Measurements from ENCODE around the gene ATP9A.

ATP9A gene

GRCh38 chr20:51750770-51751388 lies 17.3 kb downstream of the ATP9A start:
- Histone ChIP-seq H3K36me3 (replicated peaks) (no peaks in the 10 kb centered on the region), H3K27ac (peak overlapping the region; percentile 70), H3K4me3 (ENCODE audit: low read depth, low read length) (no peak overlapping the region), H3K27me3 (replicated peaks) (no peaks in the 10 kb centered on the region)
- in situ Hi-C loops (cut with HindIII; ENCODE audit: low pct_ligation_motif_present, low sequenced_read_pairs): no loop called here
- no peak for DNase-seq
- TF ChIP-seq CTCF (IDR thresholded peaks at IDR 0.05; ENCODE audit: low read depth, low read length, missing control alignments): no peak

- in situ Hi-C loops (cut with HindIII; ENCODE audit: low pct_ligation_motif_present, low sequenced_read_pairs): no loop called here
- Histone ChIP-seq H3K27me3 (replicated peaks) (no peaks in the 10 kb centered on the region), H3K4me3 (ENCODE audit: low read depth, low read length) (no peak overlapping the region), H3K36me3 (replicated peaks) (no peaks in the 10 kb centered on the region), H3K27ac (peak overlapping the region; percentile 70)
- peak; percentile 68 for DNase-seq
- no peak for TF ChIP-seq CTCF (IDR thresholded peaks at IDR 0.05; ENCODE audit: low read depth, low read length, missing control alignments)
Measured at GRCh38 chr20:51750037-51750769, 18.0 kb downstream of the ATP9A start.

DNA sequence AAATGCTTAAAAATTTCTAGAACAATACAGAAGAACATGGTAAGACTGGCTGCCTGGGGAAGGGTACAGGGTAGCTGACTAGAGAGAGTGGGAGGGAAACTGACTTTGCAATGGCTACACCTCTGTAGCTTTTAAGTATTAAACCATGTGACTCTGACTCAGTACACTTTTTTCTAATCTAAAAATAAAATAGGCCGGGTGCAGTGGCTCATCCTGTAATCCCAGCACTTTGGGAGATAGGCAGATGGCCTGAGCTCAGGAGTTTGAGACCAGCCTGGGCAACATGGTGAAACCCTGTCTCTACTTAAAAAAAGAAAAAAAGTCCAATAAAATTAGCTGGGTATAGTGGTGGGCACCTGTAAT lies 18.5 kb downstream of the ATP9A start:
- peak overlapping the region; percentile 70 for H3K27ac ChIP-seq
- in situ Hi-C loops (cut with HindIII; ENCODE audit: low pct_ligation_motif_present, low sequenced_read_pairs): no loop called here
- no peaks in the 10 kb centered on the region for H3K27me3 ChIP-seq (replicated peaks)
- peak; percentile 42 for DNase-seq
- no peak overlapping the region for H3K4me3 ChIP-seq (ENCODE audit: low read depth, low read length)
- no peak for TF ChIP-seq CTCF (IDR thresholded peaks at IDR 0.05; ENCODE audit: low read depth, low read length, missing control alignments)
- no peaks in the 10 kb centered on the region for H3K36me3 ChIP-seq (replicated peaks)

- no peaks in the 10 kb centered on the region for H3K36me3 ChIP-seq (replicated peaks)
- in situ Hi-C loops (cut with HindIII; ENCODE audit: low pct_ligation_motif_present, low sequenced_read_pairs): no loop called here
- DNase-seq: no peak
Measured at GRCh38 chr20:51747182-51747911, 20.8 kb downstream of the ATP9A start.

GRCh38 chr20:51745804-51746203 lies 22.4 kb downstream of the ATP9A start:
- Histone ChIP-seq H3K4me3 (ENCODE audit: low read depth, low read length) (no peak overlapping the region), H3K27me3 (replicated peaks) (no peaks in the 10 kb centered on the region), H3K27ac (no peak overlapping the region), H3K36me3 (replicated peaks) (no peaks in the 10 kb centered on the region)
- no peak for TF ChIP-seq CTCF (IDR thresholded peaks at IDR 0.05; ENCODE audit: low read depth, low read length, missing control alignments)
- in situ Hi-C loops (cut with HindIII; ENCODE audit: low pct_ligation_motif_present, low sequenced_read_pairs): no loop called here
- DNase-seq: no peak

More at GRCh38 chr20:51747182-51747911, 20.8 kb downstream of the ATP9A start:
- H3K27ac ChIP-seq: no peak overlapping the region
- H3K4me3 ChIP-seq (ENCODE audit: low read depth, low read length): no peak overlapping the region
- H3K27me3 ChIP-seq (replicated peaks): no peaks in the 10 kb centered on the region
- TF ChIP-seq CTCF (IDR thresholded peaks at IDR 0.05; ENCODE audit: low read depth, low read length, missing control alignments): no peak
